H7 (cell line): ENCODE results near the gene PRTFDC1. TPM values are rescaled to one million over a fixed set of nuclear protein-coding genes. Genes with fewer than 3 reads are reported as not detected.

ENCODE experiments used
- DNase-seq: peaks from one replicate; pipeline ENCODE4 v3.0.0; 2012
- H3K27me3 ChIP-seq: 2 replicates; pipeline ENCODE4 v1.6.0; 2011; ENCODE audit warnings: mild to moderate bottlenecking, low read length; ENCODE audit not compliant: control insufficient read depth, insufficient read depth
- H3K36me3 ChIP-seq: replicated peaks from 2 replicates; pipeline ENCODE4 v1.5.1; 2011; ENCODE audit warnings: low read length; ENCODE audit not compliant: control insufficient read depth, insufficient read depth
- H3K4me3 ChIP-seq: 2 replicates; pipeline ENCODE4 v1.5.1; 2011; ENCODE audit warnings: low read depth, mild to moderate bottlenecking, control low read depth, low read length, moderate library complexity; ENCODE audit not compliant: insufficient read depth
- total RNA-seq: library from RNA; depleted of rRNA; stranded (reverse); fragments of >200 nt; shearing (Covaris generic); gene quantifications from 2 replicates; pipeline ENCODE4 v1.2.3, GENCODE V29; 2014

Gene PRTFDC1
- total RNA-seq, 1 experiment from 2014 or later = 12.5 TPM

- H3K4me3 ChIP-seq = no peak overlapping the region
- H3K36me3 ChIP-seq = no peaks in the 10 kb centered on the region
- no peak for DNase-seq
- no peaks in the 10 kb centered on the region for H3K27me3 ChIP-seq
Observed at GRCh38 chr10:24871011-24871935, 81.1 kb downstream of the PRTFDC1 start.

- H3K27me3 ChIP-seq = no peaks in the 10 kb centered on the region
- no peaks in the 10 kb centered on the region for H3K36me3 ChIP-seq
- no peak for DNase-seq
- H3K4me3 ChIP-seq = no peak overlapping the region
Observed at GRCh38 chr10:24869354-24870015, 82.9 kb downstream of the PRTFDC1 start.

- no peak for DNase-seq
- Histone ChIP-seq H3K4me3 (no peak overlapping the region), H3K27me3 (no peaks in the 10 kb centered on the region), H3K36me3 (no peaks in the 10 kb centered on the region)
Observed at GRCh38 chr10:24866604-24867583, 85.5 kb downstream of the PRTFDC1 start.

GRCh38 chr10:24865783-24866182 lies 86.6 kb downstream of the PRTFDC1 start:
- Histone ChIP-seq H3K27me3 (no peaks in the 10 kb centered on the region), H3K4me3 (no peak overlapping the region), H3K36me3 (no peaks in the 10 kb centered on the region)
- DNase-seq = no peak

GRCh38 chr10:24862589-24862988 lies 89.8 kb downstream of the PRTFDC1 start:
- Histone ChIP-seq H3K36me3 (no peaks in the 10 kb centered on the region), H3K27me3 (no peaks in the 10 kb centered on the region), H3K4me3 (no peak overlapping the region)
- DNase-seq = no peak

GRCh38 chr10:24858288-24859270 lies 93.8 kb downstream of the PRTFDC1 start:
- Histone ChIP-seq H3K36me3 (no peaks in the 10 kb centered on the region), H3K4me3 (no peak overlapping the region), H3K27me3 (no peaks in the 10 kb centered on the region)
- no peak for DNase-seq

DNA sequence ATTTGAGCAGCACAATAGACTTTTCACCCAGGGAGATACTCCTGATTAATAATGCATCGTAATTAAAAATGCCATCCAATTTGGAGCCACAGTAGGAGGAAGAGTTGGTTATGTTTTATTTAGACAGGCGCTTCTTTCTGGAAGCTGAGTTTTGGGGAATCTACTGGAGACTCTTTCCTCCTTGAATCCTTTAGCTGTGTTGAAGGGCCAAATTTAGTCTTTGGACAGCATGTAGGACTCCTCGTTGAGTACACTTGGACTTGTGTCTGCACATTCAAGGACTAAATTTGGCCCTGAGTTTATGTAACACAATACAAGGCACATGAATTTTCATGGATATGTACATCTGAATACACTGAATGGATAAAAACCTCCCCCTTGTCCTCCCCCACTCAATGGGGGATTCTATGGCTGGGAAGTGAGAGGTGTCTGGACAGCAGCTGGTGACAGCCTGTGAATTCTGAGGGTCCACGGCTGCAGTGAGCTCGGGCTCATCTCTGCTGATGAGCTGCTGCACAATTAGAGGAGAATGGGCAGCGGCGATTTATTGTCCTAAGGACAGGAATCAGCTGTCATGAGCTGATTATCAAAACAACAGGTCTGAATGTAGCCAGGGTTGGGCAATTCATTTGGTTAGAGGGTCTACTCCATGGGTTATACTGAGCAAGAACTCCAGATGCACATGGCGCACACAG lies 95.2 kb downstream of the PRTFDC1 start:
- no peak overlapping the region for H3K4me3 ChIP-seq
- H3K27me3 ChIP-seq = no peaks in the 10 kb centered on the region
- no peaks in the 10 kb centered on the region for H3K36me3 ChIP-seq
- no peak for DNase-seq

- H3K4me3 ChIP-seq = no peak overlapping the region
Observed at GRCh38 chr10:24854256-24854655, 98.2 kb downstream of the PRTFDC1 start.

DNA sequence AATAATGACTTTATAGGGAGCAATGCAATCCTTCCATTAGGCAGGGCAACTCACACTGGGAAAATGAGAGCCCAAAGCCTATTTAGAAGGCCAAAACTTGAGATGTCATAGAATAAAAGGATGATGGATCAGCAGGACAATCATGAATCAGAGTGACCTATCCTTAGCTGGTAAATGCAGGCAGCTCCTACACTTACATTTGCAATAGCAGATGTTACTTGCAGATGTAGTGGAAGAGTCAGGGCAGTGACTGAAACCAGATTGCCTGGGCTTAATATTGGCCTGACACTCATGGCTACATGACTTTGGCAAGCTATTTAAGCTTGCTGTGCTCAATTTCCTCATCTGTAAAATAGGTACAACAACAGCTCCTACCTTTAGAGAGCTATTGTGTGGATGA lies 98.7 kb downstream of the PRTFDC1 start:
- Histone ChIP-seq H3K4me3 (no peak overlapping the region), H3K36me3 (no peaks in the 10 kb centered on the region), H3K27me3 (no peaks in the 10 kb centered on the region)
- no peak for DNase-seq

More at GRCh38 chr10:24854256-24854655, 98.2 kb downstream of the PRTFDC1 start:
- H3K36me3 ChIP-seq = no peaks in the 10 kb centered on the region
- H3K27me3 ChIP-seq = no peaks in the 10 kb centered on the region
- no peak for DNase-seq

DNA sequence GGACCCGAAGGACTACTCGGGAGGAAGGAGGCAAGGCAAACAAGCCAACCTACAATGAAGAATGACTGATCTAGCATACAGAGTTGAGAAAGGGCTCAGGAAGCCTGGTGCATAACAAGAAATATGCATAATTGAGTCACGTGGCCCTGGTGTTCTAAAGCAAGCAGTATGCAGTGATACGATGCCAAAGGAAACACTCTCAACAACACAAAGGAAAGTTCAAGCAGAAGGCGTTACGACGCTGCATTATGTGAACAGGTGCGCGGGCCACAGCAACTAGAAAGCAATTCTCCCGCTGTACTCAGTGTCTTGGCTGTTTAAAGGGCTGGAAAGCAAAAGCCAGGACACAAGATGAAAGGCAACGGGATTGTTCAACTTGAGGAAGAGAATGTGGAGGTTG lies 100.8 kb downstream of the PRTFDC1 start:
- Histone ChIP-seq H3K27me3 (no peaks in the 10 kb centered on the region), H3K4me3 (no peak overlapping the region), H3K36me3 (no peaks in the 10 kb centered on the region)
- no peak for DNase-seq

GRCh38 chr10:24850727-24851296 lies 101.6 kb downstream of the PRTFDC1 start:
- Histone ChIP-seq H3K36me3 (no peaks in the 10 kb centered on the region), H3K27me3 (no peaks in the 10 kb centered on the region), H3K4me3 (no peak overlapping the region)
- no peak for DNase-seq

DNA sequence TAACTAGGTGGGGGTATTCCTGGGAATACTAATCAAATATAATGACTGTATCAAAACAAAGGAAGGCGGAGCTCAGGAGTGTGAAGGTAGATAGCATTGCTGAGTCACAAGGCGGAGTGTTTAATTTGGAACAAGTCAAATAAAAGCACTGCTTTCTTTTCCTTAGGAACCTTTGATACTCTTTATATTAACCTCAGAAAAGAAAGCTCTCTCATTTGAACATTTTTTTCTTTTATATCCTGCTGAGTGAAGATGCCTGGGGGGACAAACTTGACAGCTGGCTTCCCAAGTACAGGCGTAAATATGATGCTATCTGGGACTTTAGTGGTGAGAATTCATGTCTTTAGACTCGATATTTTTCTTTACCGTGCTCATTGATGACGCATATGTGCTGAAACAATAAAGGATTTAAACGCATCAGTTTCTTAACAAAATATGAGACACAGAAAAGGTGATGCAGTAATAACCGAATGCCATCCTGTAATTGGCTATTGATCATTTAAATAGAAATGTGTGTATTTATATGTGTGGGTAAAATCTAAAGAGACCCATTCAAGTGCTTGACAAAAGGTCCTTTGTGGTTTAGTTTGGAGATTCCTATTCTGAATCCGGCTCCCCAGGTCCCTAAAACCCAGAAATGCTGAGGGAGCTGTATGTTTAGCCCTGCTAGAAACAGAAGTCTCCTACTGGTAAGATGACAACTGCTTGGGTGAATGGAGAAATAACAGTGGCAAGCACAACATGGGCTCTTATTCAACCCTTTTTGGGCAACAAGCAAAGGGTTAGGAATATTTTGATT lies 102.7 kb downstream of the PRTFDC1 start:
- H3K4me3 ChIP-seq = no peak overlapping the region
- no peaks in the 10 kb centered on the region for H3K27me3 ChIP-seq
- no peaks in the 10 kb centered on the region for H3K36me3 ChIP-seq
- no peak for DNase-seq
